NCI-H2227 (cell line): Measurements from ENCODE around the gene GBA3.

Experiments used
- DNase-seq: peaks from one replicate; lab custom pipeline; 2025; ENCODE audit not compliant: unreplicated experiment; lab: John Stamatoyannopoulos, UW

Gene GBA3

GRCh38 chr4:22695029-22695428 lies 2.3 kb downstream of the GBA3 start:
- DNase-seq = no peak

- no peak for DNase-seq
Measured at GRCh38 chr4:22695917-22696316, 3.2 kb downstream of the GBA3 start.

DNA sequence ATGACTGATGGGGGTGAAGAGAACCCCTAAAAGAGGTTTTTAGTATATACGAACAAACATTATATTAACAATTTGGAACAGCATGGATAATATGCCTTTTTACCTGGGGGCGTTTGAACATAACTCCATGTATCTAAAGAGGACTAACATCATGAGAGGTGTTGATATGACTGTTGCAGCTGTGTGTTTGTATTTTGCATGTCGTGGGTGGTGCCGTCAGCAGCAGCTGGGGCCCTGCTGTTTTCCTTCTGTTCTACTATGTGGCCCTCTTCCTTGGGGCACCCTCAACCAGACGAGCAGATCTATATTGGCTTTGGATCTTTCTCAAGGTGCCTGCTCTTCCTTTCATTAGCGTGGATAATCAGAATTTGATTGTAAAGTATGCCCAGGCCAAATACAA lies 11.2 kb downstream of the GBA3 start:
- no peak for DNase-seq

DNA sequence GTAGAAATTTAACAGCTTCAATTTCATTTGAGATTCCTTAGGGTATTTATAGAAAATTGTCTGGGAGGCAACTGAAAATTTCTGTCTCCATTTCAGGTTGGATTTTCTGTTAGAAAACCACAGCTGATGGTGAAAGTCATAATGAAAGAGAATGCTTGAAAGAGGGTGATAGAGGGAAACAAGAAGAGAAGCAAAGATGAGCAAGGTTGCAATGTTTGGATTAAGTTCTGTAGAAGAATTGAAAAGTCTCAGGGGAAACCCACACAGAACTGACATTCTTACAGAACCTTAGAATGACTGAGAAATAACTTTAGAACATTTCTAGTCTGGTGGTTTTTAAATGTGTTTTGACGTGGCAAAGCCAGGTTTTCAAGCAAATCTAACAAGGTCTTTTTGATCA lies 14.7 kb downstream of the GBA3 start:
- no peak for DNase-seq

GRCh38 chr4:22708961-22709360 lies 16.2 kb downstream of the GBA3 start:
- no peak for DNase-seq

DNA sequence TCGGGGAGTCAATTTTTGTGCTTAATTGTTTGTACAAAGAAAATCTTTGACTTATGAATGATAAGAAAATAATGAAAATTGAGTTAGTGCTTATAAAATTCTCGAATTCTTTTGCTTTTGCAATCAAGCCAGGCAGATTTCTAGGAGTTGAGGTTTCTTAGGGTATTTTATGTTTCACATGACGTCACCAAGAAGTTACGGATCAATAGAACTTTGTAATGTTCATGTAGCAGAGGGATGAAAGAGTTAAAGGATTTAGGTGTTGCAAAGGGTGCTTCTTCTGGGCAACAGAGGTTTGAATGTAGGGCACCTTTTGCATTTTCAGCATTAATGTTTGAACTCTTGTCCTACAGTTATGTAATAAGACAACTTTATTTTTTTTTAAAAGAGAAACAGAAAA lies 19.4 kb downstream of the GBA3 start:
- DNase-seq = no peak

DNA sequence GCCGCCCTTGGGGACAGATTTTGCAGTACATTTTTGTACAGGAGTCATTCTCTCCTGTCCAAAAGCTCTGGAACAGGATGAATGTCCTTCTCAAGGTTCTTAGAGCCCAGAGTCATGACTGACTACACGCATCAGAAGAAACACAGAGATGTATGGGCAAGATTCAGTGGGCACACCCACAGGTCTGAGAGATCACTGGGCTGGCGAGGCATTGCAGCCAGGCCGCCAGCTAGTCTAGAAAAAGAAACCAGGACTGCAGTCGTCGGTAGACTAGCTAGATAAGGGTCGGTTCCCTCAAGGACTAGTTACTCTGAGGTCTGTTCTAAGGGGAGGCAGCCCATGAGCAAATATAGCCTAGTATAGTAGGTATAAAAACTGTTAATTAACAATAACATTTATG lies 19.8 kb downstream of the GBA3 start:
- no peak for DNase-seq

DNA sequence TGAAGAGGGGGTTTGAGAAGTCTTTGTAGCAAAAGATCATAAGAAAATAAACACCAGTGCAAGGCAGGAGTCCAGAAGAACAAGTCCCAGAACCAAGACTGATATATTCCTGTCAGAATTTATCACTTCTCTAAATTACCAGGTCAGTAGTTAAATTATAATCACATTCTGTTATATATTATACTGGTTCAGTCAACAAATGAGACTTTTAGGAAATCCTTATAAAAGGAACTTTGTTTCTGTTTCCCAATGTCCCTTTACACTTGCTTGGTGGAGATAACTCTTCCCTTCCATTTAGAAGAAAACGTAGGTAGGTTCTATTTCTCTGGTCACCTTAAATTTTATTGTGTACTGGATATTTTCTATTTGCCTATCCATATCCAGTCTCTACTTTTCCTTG lies 21.1 kb downstream of the GBA3 start:
- no peak for DNase-seq

DNA sequence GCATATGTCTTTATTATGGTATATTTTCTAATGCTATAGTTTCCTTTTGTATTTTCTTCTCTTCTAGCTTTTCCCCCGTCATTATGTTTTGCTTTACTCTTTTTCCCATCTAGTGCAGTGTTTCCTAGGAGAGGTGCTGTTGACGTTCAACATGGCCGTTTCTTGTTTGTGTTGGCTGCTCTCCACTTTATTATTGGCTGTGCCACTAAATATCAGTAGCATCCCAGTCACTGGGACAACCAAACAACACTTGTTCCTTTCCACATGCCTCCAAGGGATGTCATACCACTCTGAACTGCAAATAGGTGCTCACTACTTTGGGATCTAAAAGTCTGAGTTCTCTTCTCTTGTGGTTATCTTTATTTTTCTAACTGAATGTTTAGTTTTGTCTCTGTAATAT lies 26.5 kb downstream of the GBA3 start:
- DNase-seq = no peak

DNA sequence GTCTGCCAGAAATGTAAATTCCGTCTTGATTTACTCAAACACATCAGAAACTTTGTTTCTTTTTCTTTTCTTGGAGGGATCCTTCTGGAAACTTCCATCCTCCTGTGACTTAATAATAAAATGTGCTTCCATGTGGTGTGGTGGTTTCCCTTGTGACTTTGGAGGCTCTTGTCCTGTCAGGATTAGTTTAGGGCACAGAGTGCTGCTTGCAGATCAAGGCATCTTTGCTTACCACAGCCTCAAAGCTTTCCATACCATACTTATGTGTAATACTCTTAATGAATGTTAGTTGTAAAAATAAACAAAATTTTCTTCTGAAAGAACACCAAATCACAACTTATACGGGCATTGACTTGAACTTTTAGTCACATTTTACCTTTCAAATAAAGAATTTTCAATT lies 27.4 kb downstream of the GBA3 start:
- DNase-seq = no peak

DNA sequence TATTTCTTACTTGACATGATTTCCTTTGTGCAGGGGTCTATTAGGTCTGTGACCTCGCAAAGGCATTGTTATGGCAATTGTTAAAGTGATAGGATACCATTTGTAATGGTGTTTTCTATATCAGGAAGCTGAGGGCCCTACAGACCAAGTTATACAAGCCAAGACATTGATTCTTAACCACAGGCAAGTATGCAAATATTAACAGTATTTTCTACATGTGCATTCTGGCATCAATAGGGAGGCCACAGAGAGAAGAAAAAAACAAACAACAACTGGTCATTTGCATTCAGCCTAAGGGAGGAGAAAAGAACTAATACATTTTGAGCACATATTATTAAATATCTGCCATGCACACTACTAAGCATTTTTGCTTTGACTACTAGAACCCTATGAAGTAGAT lies 28.5 kb downstream of the GBA3 start:
- no peak for DNase-seq

- no peak for DNase-seq
Measured at GRCh38 chr4:22730021-22730420, 37.3 kb downstream of the GBA3 start.

DNA sequence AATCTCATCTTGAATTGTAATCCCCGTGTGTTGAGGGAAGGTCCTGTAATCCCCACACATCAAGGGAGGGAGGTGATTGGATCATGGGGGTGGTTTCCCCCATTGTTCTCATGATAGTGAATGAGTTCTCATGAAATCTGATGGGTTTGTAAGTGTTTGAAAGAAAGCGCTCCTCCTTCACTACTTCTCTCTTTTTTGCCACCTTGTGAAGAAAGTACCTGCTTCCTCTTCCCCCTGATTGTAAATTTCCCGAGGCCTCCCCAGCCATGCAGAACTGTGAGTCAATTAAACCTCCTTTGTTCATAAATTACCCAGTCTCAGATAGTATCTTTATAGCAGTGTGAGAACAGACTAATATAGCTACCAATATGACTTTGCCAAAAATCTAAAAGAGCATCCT lies 41.1 kb downstream of the GBA3 start:
- no peak for DNase-seq

- DNase-seq = no peak
Measured at GRCh38 chr4:22736912-22737311, 44.2 kb downstream of the GBA3 start.

- DNase-seq = no peak
Measured at GRCh38 chr4:22739968-22740367, 47.2 kb downstream of the GBA3 start.

- DNase-seq = no peak
Measured at GRCh38 chr4:22741744-22742143, 49.0 kb downstream of the GBA3 start.

- no peak for DNase-seq
Measured at GRCh38 chr4:22743290-22743689, 50.6 kb downstream of the GBA3 start.

DNA sequence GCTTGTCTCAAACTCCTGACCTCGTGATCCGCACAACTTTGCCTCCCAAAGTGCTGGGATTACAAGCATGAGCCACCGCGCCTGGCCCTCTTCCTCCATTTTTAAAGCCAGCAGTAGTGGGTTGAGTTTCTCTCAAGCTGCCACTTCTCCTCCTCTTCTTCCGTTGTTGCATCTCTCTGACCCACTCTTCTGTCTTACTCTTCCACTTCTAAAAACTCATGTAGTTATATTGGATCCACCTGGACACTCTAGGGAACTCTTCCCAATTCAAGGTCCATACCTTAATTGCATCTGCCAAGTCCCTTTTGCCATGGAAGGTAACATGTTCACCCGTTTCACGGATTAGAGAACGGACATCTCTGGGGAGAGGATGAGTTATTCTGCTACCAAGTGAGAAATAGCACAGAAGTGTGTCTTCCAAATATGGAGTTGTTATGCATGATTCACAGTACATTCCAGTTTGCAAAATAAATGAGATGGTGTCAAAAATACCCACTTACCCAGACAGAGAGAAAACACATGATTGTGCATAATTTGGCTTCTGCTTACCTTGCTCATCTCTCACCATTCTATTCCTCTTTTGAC lies 51.8 kb downstream of the GBA3 start:
- DNase-seq = no peak

GRCh38 chr4:22745234-22745633 lies 52.5 kb downstream of the GBA3 start:
- no peak for DNase-seq

GRCh38 chr4:22754116-22754515 lies 61.4 kb downstream of the GBA3 start:
- DNase-seq = no peak

DNA sequence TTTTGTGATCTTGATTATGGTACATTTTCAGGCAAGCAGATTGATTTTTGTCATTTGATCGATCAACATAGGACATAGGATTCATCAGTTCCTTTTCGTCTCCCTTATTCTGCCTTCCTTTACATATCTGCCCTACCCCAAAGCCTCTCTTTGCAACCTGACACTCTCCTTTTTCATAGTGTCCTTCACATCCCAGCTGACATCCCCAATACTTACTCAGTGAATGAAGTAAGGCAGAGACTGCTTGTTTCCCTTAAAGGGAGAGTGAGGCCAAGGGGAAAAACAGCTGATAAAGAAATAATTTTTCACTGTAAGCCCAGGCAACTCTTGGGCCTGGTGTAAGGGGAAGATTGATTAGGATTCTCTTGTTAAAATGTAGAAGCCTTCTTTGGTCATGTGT lies 69.8 kb downstream of the GBA3 start:
- DNase-seq = no peak

DNA sequence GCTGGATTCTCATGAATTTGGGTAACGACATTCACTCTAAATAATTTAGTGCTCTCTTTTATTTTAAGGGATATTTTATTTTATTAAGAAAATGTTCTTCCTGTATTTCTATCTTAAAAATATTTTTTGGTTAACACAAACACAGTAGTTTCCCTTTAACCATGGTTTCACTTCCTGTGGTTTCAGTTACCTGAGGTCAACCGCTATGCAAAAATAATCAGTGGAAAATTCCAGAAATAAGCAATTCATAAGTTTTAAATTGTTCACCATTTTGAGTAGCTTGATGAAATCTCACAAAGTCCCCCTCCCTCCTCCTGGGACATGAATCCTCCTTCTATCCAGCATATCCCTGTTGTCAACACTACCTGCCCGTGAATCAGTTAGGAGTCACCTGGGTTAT lies 71.4 kb downstream of the GBA3 start:
- no peak for DNase-seq

DNA sequence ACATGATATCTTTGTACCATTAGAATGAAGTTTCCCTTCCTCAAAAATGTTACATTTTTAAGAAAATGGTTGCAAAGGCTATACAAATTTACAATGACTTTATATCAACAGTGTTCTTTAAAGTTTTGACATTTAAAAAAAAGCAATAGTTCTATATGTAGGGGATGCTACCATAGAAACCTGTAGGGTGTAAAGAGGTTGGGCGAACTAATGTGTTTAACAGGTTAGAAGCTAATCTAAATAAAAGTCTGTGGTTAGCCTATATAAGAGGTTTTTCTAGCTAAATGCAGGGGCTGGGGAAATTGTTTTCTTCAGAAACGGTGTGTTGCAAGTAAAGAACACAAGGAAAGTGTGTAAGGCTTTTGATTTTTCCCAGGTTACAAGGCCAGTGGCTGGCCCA lies 73.3 kb downstream of the GBA3 start:
- DNase-seq = no peak
